HepG2 (cell line): ENCODE data around the gene PRRT2. TPM values are rescaled to one million over a fixed set of nuclear protein-coding genes. Genes with fewer than 3 reads are reported as not detected.

ENCODE experiments used
- AKAP8 ChIP-seq: sonication (generic); formaldehyde crosslinking; IDR thresholded peaks from 2 replicates; pipeline ENCODE4 v1.5.1; 2020; ENCODE audit warnings: mild to moderate bottlenecking, missing genetic modification reagents
- BCL6 ChIP-seq: IDR thresholded peaks from 2 replicates; pipeline ENCODE4 v1.6.1; 2016; ENCODE audit warnings: missing genetic modification reagents, missing compliant biosample characterization
- BRCA1 ChIP-seq: sonication (generic); formaldehyde crosslinking; IDR thresholded peaks from 2 replicates; pipeline ENCODE4 v1.4.0; 2020; ENCODE audit warnings: missing genetic modification reagents
- E2F5 ChIP-seq: sonication (generic); formaldehyde crosslinking; conservative IDR thresholded peaks from 2 replicates; pipeline ENCODE4 v1.4.0; 2020; ENCODE audit warnings: missing genetic modification reagents
- GABPB1 ChIP-seq: IDR thresholded peaks from 2 replicates; pipeline ENCODE4 v1.6.1; 2016; ENCODE audit warnings: mild to moderate bottlenecking, missing genetic modification reagents, moderate library complexity, missing compliant biosample characterization
- HCFC1 ChIP-seq: fragments of 150-350 bp; IDR thresholded peaks from 2 replicates; pipeline ENCODE4 v1.6.1; 2014; ENCODE audit warnings: low read depth, low read length
- KAT2B ChIP-seq: fragments of 150-350 bp; IDR thresholded peaks from 2 replicates; pipeline ENCODE4 v1.6.1; 2014; ENCODE audit warnings: low read depth, low read length, borderline replicate concordance
- NFE2L2 ChIP-seq: fragments of 150-350 bp; IDR thresholded peaks from 2 replicates; pipeline ENCODE4 v1.6.1; 2014; ENCODE audit warnings: low read length
- NFYB ChIP-seq: sonication (generic); formaldehyde crosslinking; IDR thresholded peaks from 2 replicates; pipeline ENCODE4 v1.4.0; 2020; ENCODE audit warnings: missing genetic modification reagents
- RORA ChIP-seq: sonication (generic); formaldehyde crosslinking; IDR thresholded peaks from 2 replicates; pipeline ENCODE4 v1.5.0; 2020; ENCODE audit warnings: mild to moderate bottlenecking, missing genetic modification reagents, moderate library complexity
- ZNF235 ChIP-seq: sonication (generic); formaldehyde crosslinking; IDR thresholded peaks from 2 replicates; pipeline ENCODE4 v1.8.1; 2023; ENCODE audit warnings: mild to moderate bottlenecking, missing genetic modification reagents, borderline replicate concordance
- ZNF329 ChIP-seq: sonication (generic); formaldehyde crosslinking; IDR thresholded peaks from 2 replicates; pipeline ENCODE4 v1.9.0; 2021; ENCODE audit warnings: low read depth, mild to moderate bottlenecking, missing genetic modification reagents
- ZNF33B ChIP-seq: sonication (generic); formaldehyde crosslinking; IDR thresholded peaks from 2 replicates; pipeline ENCODE4 v1.5.1; 2020; ENCODE audit warnings: mild to moderate bottlenecking, missing genetic modification reagents
- ZNF451 ChIP-seq: sonication (generic); formaldehyde crosslinking; IDR thresholded peaks from 2 replicates; pipeline ENCODE4 v1.5.0; 2020; ENCODE audit warnings: mild to moderate bottlenecking, missing genetic modification reagents
- ZNF580 ChIP-seq: IDR thresholded peaks from 2 replicates; pipeline ENCODE4 v1.6.1; 2016; ENCODE audit warnings: low read depth, borderline replicate concordance
- ZNF615 ChIP-seq: sonication (generic); formaldehyde crosslinking; IDR thresholded peaks from 2 replicates; pipeline ENCODE4 v1.5.0; 2020; ENCODE audit warnings: mild to moderate bottlenecking, missing genetic modification reagents, borderline replicate concordance
- ZNF770 ChIP-seq: sonication (generic); formaldehyde crosslinking; IDR thresholded peaks from 2 replicates; pipeline ENCODE4 v1.5.0; 2020; ENCODE audit warnings: mild to moderate bottlenecking, missing genetic modification reagents
- polyA plus RNA-seq, 8 experiments: library from polyadenylated mRNA; depleted of rRNA in 3 of 8; stranded (reverse) in 7 of 8; unstranded in 1 of 8; fragments of >200 nt; fragmentation: Illumina TruSeq in 4 of 8; extraction: Trizol in 4 of 8; gene quantifications; 2 replicates each; pipeline versions ENCODE4 v1.2.1 to v1.2.3, GENCODE V29; 2011 to 2016; ENCODE audit warnings: low read depth in 4 of 8, missing spikeins in 1 of 8, mixed read lengths in 1 of 8; ENCODE audit not compliant: insufficient read depth in 1 of 8
- total RNA-seq, 5 experiments: library from RNA; depleted of rRNA; stranded (reverse); fragments of >200 nt; fragmentation: Illumina TruSeq; extraction: Trizol; gene quantifications; 2 replicates each; pipeline ENCODE4 v1.2.3, GENCODE V29; 2016; ENCODE audit warnings: low read depth in 1 of 5
- TF ChIP-seq, protein P1 (sequence below): sonication (generic); formaldehyde crosslinking; conservative IDR thresholded peaks from 2 replicates; pipeline ENCODE4 v1.4.0; 2020; ENCODE audit warnings: missing genetic modification reagents
- TF ChIP-seq, protein P2 (sequence below): sonication (generic); formaldehyde crosslinking; IDR thresholded peaks from 2 replicates; pipeline ENCODE4 v1.4.0; 2020; ENCODE audit warnings: mild to moderate bottlenecking, missing genetic modification reagents
- TF ChIP-seq, protein P3 (sequence below): sonication (generic); formaldehyde crosslinking; IDR thresholded peaks from 2 replicates; pipeline ENCODE4 v1.5.0; 2020; ENCODE audit warnings: missing genetic modification reagents

The PRRT2 gene
- total and polyA plus RNA-seq, 2 of the 13 experiments (the other 11 are each of a cell fraction or from before 2014, with no cell fraction given) = 0.51 to 1.1 TPM

DNA sequence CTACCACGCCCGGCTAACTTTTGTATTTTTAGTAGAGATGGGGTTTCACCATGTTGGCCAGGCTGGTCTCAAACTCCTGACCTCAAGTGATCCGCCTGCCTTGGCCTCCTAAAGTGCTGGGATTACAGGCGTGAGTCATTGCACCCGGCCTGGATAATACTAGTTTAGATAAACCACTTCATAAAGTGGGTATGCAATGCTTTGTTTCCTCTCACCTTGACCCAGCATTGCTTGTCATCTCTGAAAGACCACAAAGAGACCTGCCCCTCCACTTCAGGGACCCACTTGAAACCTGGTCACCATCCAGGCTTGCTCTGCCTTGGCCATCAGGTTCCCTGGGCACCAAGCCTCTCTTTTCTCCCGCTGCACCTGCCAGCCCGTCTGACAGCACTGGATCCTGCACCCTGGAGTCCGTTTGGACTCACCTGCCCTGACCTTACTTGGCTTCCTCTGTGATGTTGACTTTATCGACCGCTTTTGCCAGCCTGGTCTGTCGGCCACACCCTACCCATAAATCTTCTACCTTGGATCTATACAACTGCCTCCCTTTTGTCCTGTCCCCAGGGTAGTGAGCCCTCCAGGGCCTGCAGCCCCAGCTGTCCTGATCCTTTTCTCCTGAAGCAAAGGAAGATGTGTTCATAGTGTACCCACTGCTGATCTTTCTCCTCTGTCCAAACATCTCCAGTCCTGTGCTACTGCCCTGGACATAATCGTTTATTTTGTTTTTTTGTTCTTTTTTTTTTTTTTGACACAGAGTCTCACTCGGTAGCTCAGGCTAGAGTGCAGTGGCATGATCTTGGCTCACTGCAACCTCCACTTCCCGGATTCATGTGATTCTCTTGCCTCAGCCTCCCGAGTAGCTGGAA lies 46.6 kb upstream of the PRRT2 start (continued):
- TF ChIP-seq BCL6 (CRISPR knock-in tag) (peak; percentile 92), ZNF615 (CRISPR knock-in tag) (0 out of 2 replicates have a peak, but pooled peaks have one; percentile 34), ZNF33B (CRISPR knock-in tag) (peak; percentile 44; the same call in 1 of the 2 replicates), RORA (CRISPR knock-in tag) (no peak), ZNF451 (CRISPR knock-in tag) (peak; percentile 53; the same call in 1 of the 2 replicates), NFYB (CRISPR knock-in tag) (no peak; the same call in 1 of the 2 replicates), HCFC1 (peak; percentile 20; the same call in 1 of the 2 replicates), AKAP8 (CRISPR knock-in tag) (no peak), E2F5 (no peak), ZNF770 (CRISPR knock-in tag) (peak; percentile 94), ZNF580 (CRISPR knock-in tag) (peak; percentile 73), KAT2B (peak; percentile 95), ZNF235 (CRISPR knock-in tag) (peak; percentile 81; the same call in 1 of the 2 replicates), NFE2L2 (peak; percentile 13; the same call in 1 of the 2 replicates), ZNF329 (CRISPR knock-in tag) (no peak), BRCA1 (CRISPR knock-in tag) (peak; percentile 84; the same call in 1 of the 2 replicates), GABPB1 (peak; percentile 65)
- TF ChIP-seq, protein P1, sequence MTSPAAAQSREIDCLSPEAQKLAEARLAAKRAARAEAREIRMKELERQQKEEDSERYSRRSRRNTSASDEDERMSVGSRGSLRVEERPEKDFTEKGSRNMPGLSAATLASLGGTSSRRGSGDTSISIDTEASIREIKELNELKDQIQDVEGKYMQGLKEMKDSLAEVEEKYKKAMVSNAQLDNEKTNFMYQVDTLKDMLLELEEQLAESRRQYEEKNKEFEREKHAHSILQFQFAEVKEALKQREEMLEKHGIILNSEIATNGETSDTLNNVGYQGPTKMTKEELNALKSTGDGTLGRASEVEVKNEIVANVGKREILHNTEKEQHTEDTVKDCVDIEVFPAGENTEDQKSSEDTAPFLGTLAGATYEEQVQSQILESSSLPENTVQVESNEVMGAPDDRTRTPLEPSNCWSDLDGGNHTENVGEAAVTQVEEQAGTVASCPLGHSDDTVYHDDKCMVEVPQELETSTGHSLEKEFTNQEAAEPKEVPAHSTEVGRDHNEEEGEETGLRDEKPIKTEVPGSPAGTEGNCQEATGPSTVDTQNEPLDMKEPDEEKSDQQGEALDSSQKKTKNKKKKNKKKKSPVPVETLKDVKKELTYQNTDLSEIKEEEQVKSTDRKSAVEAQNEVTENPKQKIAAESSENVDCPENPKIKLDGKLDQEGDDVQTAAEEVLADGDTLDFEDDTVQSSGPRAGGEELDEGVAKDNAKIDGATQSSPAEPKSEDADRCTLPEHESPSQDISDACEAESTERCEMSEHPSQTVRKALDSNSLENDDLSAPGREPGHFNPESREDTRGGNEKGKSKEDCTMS (CRISPR knock-in tag) = no peak
- TF ChIP-seq, protein P2, sequence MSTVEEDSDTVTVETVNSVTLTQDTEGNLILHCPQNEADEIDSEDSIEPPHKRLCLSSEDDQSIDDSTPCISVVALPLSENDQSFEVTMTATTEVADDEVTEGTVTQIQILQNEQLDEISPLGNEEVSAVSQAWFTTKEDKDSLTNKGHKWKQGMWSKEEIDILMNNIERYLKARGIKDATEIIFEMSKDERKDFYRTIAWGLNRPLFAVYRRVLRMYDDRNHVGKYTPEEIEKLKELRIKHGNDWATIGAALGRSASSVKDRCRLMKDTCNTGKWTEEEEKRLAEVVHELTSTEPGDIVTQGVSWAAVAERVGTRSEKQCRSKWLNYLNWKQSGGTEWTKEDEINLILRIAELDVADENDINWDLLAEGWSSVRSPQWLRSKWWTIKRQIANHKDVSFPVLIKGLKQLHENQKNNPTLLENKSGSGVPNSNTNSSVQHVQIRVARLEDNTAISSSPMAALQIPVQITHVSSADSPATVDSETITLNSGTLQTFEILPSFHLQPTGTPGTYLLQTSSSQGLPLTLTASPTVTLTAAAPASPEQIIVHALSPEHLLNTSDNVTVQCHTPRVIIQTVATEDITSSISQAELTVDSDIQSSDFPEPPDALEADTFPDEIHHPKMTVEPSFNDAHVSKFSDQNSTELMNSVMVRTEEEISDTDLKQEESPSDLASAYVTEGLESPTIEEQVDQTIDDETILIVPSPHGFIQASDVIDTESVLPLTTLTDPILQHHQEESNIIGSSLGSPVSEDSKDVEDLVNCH (CRISPR knock-in tag) = no peak
- TF ChIP-seq, protein P3, sequence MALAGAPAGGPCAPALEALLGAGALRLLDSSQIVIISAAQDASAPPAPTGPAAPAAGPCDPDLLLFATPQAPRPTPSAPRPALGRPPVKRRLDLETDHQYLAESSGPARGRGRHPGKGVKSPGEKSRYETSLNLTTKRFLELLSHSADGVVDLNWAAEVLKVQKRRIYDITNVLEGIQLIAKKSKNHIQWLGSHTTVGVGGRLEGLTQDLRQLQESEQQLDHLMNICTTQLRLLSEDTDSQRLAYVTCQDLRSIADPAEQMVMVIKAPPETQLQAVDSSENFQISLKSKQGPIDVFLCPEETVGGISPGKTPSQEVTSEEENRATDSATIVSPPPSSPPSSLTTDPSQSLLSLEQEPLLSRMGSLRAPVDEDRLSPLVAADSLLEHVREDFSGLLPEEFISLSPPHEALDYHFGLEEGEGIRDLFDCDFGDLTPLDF (CRISPR knock-in tag) = no peak
